Spleen (tissue), 7 donors: ENCODE measurements around the gene MSANTD3.

Experiments
- CTCF ChIP-seq, 11 experiments: fragments of 200-600 bp in 7 of 11; fragments of 450-650 bp in 4 of 11; sonication (generic) in 4 of 11; IDR thresholded peaks in 8 of 11; conservative IDR thresholded peaks in 3 of 11; 1 replicate in 7 of 11; 2 replicates in 4 of 11; pipeline versions ENCODE4 v1.4.0 to v1.8.0; 2016 to 2021; ENCODE audit warnings: antibody characterized with exemption in 11 of 11, inconsistent platforms in 4 of 11, mild to moderate bottlenecking in 1 of 11
- POLR2AphosphoS5 ChIP-seq, 3 donors: sonication (generic); formaldehyde crosslinking; IDR thresholded peaks; one replicate each; pipeline ENCODE4 v1.5.1; 2017; ENCODE audit warnings: antibody characterized with exemption in 3 of 3
- donor health status: DM: no; HTN: no; CAD: no; lungs with moderate emphysema.
- donor health status: DM: no; HTN: no; CAD: no.
- donor health status: DM: no; HTN: no; CAD: no.

- TF ChIP-seq CTCF (IDR thresholded peaks at IDR 0.05 in 8 of 11, conservative IDR thresholded peaks at IDR 0.05 in 3 of 11) (no peak), POLR2AphosphoS5 (IDR thresholded peaks at IDR 0.05) (no peak)
Measured at GRCh38 chr9:100473276-100474081, 46.5 kb downstream of the MSANTD3 start.
